K562 (cell line): ENCODE results near the gene RSRC1. TPM values are rescaled to one million over a fixed set of nuclear protein-coding genes. Genes with fewer than 3 reads are reported as not detected.
A peak's percentile ranks its signal among the peaks of the same experiment; 100 is the strongest.

Experiments used
- ATAC-seq: fragments of 200-7000 bp; cut with Tn5 transposase; 3 replicates; pipeline ENCODE4 v1.9.1; 2020; ENCODE audit warnings: moderate library complexity
- BruUV-seq: library from RNA; stranded (reverse); fragments of 400-500 nt; replicated peaks from 2 replicates; lab custom pipeline; 2021; lab: Mats Ljungman, UMichigan
- CTCF ChIA-PET: fragments of 300-600 bp; formaldehyde crosslinking; extraction: SDS; loops from one replicate; lab custom pipeline; 2021; ENCODE audit warnings: low intra/inter-chr PET ratio; lab: Yijun Ruan, JAX
- POLR2A ChIA-PET: fragments of 300-600, 350-650 bp; sonication (Branson Sonifier 250); formaldehyde crosslinking; extraction: SDS; loops from one replicate; lab custom pipeline; 2021; ENCODE audit warnings: antibody characterized with exemption, inconsistent platforms; lab: Yijun Ruan, JAX
- DNase-seq, 4 experiments: peaks; one replicate each; pipeline versions ENCODE4 v3.0.0 to v3.0.0-alpha.2; 2011 to 2018; ENCODE audit warnings: low spot score in 3 of 4, mixed read lengths in 3 of 4; ENCODE audit errors: extremely low read depth in 1 of 4
- FAIRE-seq: peaks from 2 replicates; lab custom pipeline; 2011; peaks lifted over from hg19 to GRCh38; lab: Jason Lieb, UNC
- H2AFZ ChIP-seq: 2 replicates; pipeline ENCODE4 v1.6.0; 2011; ENCODE audit warnings: low read depth, low read length, control low read depth, inconsistent platforms
- H3K27ac ChIP-seq: fragments of 200-600 bp; 3 replicates; pipeline ENCODE4 v1.8.0; 2011; ENCODE audit warnings: low read depth, mild to moderate bottlenecking, control low read depth, inconsistent platforms, low read length, moderate library complexity, mixed read lengths; ENCODE audit errors: extremely low read depth
- H3K27me3 ChIP-seq, 2 experiments: fragments of 300-600 bp in 1 of 2; 2 replicates in 1 of 2; 3 replicates in 1 of 2; pipeline versions ENCODE4 v1.6.0 to v1.8.0; 2011; ENCODE audit warnings: inconsistent platforms in 2 of 2, low read length in 2 of 2, mild to moderate bottlenecking in 1 of 2, mixed read lengths in 1 of 2, moderate library complexity in 1 of 2; ENCODE audit not compliant: control insufficient read depth in 2 of 2, insufficient read depth in 2 of 2
- H3K36me3 ChIP-seq: fragments of 300-600 bp; 3 replicates; pipeline ENCODE4 v1.8.0; 2011; ENCODE audit warnings: mild to moderate bottlenecking, low read length, inconsistent platforms; ENCODE audit not compliant: control insufficient read depth, insufficient read depth
- H3K4me1 ChIP-seq, 2 experiments: fragments of 200-600 bp in 1 of 2; replicated peaks in 1 of 2; 2 replicates in 1 of 2; 3 replicates in 1 of 2; pipeline versions ENCODE4 v1.5.1 to v1.8.0; 2011; ENCODE audit warnings: inconsistent platforms in 2 of 2, low read length in 2 of 2, mild to moderate bottlenecking in 1 of 2, mixed read lengths in 1 of 2, moderate library complexity in 1 of 2; ENCODE audit not compliant: control insufficient read depth in 2 of 2, insufficient read depth in 2 of 2
- H3K4me2 ChIP-seq: 2 replicates; pipeline ENCODE4 v1.6.1; 2011; ENCODE audit warnings: low read length, control low read depth, inconsistent platforms, mixed read lengths; ENCODE audit not compliant: insufficient read depth
- H3K4me3 ChIP-seq: fragments of 200-600 bp; sonication (generic), shearing (Covaris generic); 2 replicates; pipeline ENCODE4 v1.5.1; 2016; ENCODE audit warnings: control low read depth, inconsistent platforms
- H3K79me2 ChIP-seq: fragments of 200-600 bp; 3 replicates; pipeline ENCODE4 v1.8.0; 2011; ENCODE audit warnings: low read length, inconsistent platforms; ENCODE audit not compliant: control insufficient read depth, insufficient read depth
- H3K9ac ChIP-seq, 2 experiments: 2 replicates each; pipeline versions ENCODE4 v1.6.0 to v1.6.1; 2011; ENCODE audit warnings: low read depth in 2 of 2, low read length in 2 of 2, control low read depth in 1 of 2, inconsistent platforms in 1 of 2, mild to moderate bottlenecking in 1 of 2, mixed read lengths in 1 of 2; ENCODE audit not compliant: insufficient read depth in 1 of 2
- H3K9me1 ChIP-seq: one replicate; pipeline ENCODE4 v1.6.0; 2011; ENCODE audit warnings: inconsistent platforms, mild to moderate bottlenecking, low read length, moderate library complexity; ENCODE audit not compliant: control insufficient read depth, insufficient read depth
- H3K9me3 ChIP-seq: replicated peaks from 2 replicates; pipeline ENCODE4 v1.5.1; 2011; ENCODE audit warnings: low read depth, low read length, inconsistent platforms; ENCODE audit not compliant: control insufficient read depth, insufficient read depth
- H4K20me1 ChIP-seq: replicated peaks from 2 replicates; pipeline ENCODE4 v1.6.1; 2011; ENCODE audit warnings: low read length, inconsistent platforms, mixed read lengths; ENCODE audit not compliant: control insufficient read depth, insufficient read depth
- FOSL1 ChIP-seq: fragments of 200-800 bp; sonication (Bioruptor generic); conservative IDR thresholded peaks from 2 replicates; pipeline ENCODE4 v1.6.1; 2016; ENCODE audit warnings: missing genetic modification characterization, missing compliant biosample characterization
- MIER1 ChIP-seq: fragments of 450-650 bp; IDR thresholded peaks from 2 replicates; pipeline ENCODE4 v1.6.1; 2016; ENCODE audit warnings: antibody characterized with exemption, mild to moderate bottlenecking, low read depth
- TAL1 ChIP-seq: fragments of 450-650 bp; IDR thresholded peaks from 2 replicates; pipeline ENCODE4 v1.6.1; 2016; ENCODE audit warnings: mild to moderate bottlenecking
- ZNF316 ChIP-seq: fragments of 450-650 bp; IDR thresholded peaks from 2 replicates; pipeline ENCODE4 v1.6.1; 2016
- ZNF696 ChIP-seq: fragments of 250-450 bp; sonication (Bioruptor Pico); conservative IDR thresholded peaks from 2 replicates; pipeline ENCODE4 v1.4.0; 2020; ENCODE audit warnings: mild to moderate bottlenecking, moderate library complexity
- in situ Hi-C: fragments of 300-500 bp; cut with MboI; formaldehyde crosslinking; loops from 4 replicates; pipeline ENCODE4 v1.15.0; 2018; ENCODE audit warnings: inconsistent platforms, mixed read lengths
- intact Hi-C: fragments of 100-400 bp; cut with micrococcal nuclease; formaldehyde crosslinking; loops from 2 replicates; pipeline ENCODE4 v1.14.2; 2022
- polyA plus RNA-seq, 8 experiments: library from polyadenylated mRNA; depleted of rRNA in 4 of 8; stranded (reverse) in 5 of 8; unstranded in 3 of 8; fragments of >200 nt; fragmentation: Nextera tagmentation in 2 of 8; fragmentation: Illumina TruSeq in 1 of 8; extraction: Ambion mirVana in 2 of 8; extraction: Trizol in 1 of 8; gene quantifications; 2 replicates each; pipeline versions ENCODE4 v1.2.1 to v1.2.3, GENCODE V29; 2011 to 2014; ENCODE audit warnings: inconsistent platforms in 1 of 8, missing spikeins in 1 of 8
- total RNA-seq, 7 experiments: library from RNA; depleted of rRNA in 6 of 7; stranded (reverse); fragments of >200 nt in 6 of 7; fragmentation: Illumina TruSeq in 2 of 7; extraction: Trizol in 2 of 7; gene quantifications; 2 replicates each; pipeline versions ENCODE4 v1.2.1 to v1.2.3, GENCODE V29; 2011 to 2021; ENCODE audit warnings: low replicate concordance in 1 of 7
- TF ChIP-seq, protein P1 (sequence below): fragments of 450-650 bp; IDR thresholded peaks from one replicate; pipeline ENCODE4 v1.6.1; 2018; ENCODE audit warnings: mild to moderate bottlenecking, moderate library complexity; ENCODE audit not compliant: partially characterized antibody

Gene RSRC1
- total and polyA plus RNA-seq, 9 of the 15 experiments (the other 6 are each of a cell fraction or from before 2014, with no cell fraction given): 19.3 to 128 (median 75.5) TPM

DNA sequence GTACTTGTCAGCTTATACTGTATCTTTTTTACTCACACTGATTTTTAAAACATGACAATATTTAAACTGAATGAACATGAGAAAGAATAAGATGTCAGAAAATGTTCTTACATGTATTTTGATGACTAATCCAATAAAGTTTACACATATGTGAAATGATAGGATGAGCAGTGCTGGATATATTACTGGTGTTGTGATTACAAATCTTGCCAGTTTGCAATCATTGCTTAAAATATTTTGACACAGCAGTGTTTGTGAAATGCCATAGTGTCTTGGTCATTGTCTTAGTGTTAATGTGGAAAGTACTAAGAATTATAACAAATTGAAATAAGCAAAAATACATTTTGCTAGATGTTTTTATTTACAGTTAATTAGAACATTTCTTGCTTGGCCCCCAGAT is 342.4 kb downstream of the RSRC1 start:
- ChIA-PET CTCF (no interaction called here), POLR2A (no interaction called here)
- H3K27me3 ChIP-seq: no peaks in the 10 kb centered on the region
- H3K27ac ChIP-seq: no peak overlapping the region
- H3K4me2 ChIP-seq: no peak overlapping the region
- no TSS peak for BruUV-seq
- no peaks in the 10 kb centered on the region for H3K9me1 ChIP-seq
- TF ChIP-seq TAL1 (no peak), FOSL1 (tag) (no peak), ZNF316 (peak; percentile 47; the same call in 1 of the 2 replicates), ZNF696 (CRISPR knock-in tag) (no peak), MIER1 (no peak)
- TF ChIP-seq, protein P1, sequence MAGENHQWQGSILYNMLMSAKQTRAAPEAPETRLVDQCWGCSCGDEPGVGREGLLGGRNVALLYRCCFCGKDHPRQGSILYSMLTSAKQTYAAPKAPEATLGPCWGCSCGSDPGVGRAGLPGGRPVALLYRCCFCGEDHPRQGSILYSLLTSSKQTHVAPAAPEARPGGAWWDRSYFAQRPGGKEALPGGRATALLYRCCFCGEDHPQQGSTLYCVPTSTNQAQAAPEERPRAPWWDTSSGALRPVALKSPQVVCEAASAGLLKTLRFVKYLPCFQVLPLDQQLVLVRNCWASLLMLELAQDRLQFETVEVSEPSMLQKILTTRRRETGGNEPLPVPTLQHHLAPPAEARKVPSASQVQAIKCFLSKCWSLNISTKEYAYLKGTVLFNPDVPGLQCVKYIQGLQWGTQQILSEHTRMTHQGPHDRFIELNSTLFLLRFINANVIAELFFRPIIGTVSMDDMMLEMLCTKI: no peak
- H3K9ac ChIP-seq: no peak overlapping the region
- no peak overlapping the region for H3K4me3 ChIP-seq
- no peaks in the 10 kb centered on the region for H3K9me3 ChIP-seq
- peak; percentile 55 for FAIRE-seq
- no peak overlapping the region for H2AFZ ChIP-seq
- H3K36me3 ChIP-seq: no peaks in the 10 kb centered on the region
- H4K20me1 ChIP-seq: no peaks in the 10 kb centered on the region
- H3K79me2 ChIP-seq: no peaks in the 10 kb centered on the region
- intact Hi-C loops: loop anchor here (10.0 kb wide), 1 partner anchor 342 kb away; no protein-coding TSS in a partner anchor
- ATAC-seq: no peak
- in situ Hi-C loops: no loop called here
- no peaks in the 10 kb centered on the region for H3K4me1 ChIP-seq
- no peak for DNase-seq
